Large intestine (tissue), 3 donors: Measurements from ENCODE around the gene KRT8. TPM values are rescaled to one million over a fixed set of nuclear protein-coding genes. Genes with fewer than 3 reads are reported as not detected.

Experiments
- DNase-seq, 2 donors: peaks; one replicate each; pipeline versions ENCODE4 v3.0.0 to v3.0.0-alpha.2; 2013
- H3K27ac ChIP-seq: one replicate; pipeline ENCODE4 v1.5.1; 2013; ENCODE audit warnings: low read length
- H3K27me3 ChIP-seq: 2 replicates; pipeline ENCODE4 v1.6.1; 2013; ENCODE audit warnings: low read length; ENCODE audit not compliant: control insufficient read depth, insufficient read depth
- H3K36me3 ChIP-seq: 2 replicates; pipeline ENCODE4 v1.6.1; 2013; ENCODE audit warnings: low read length; ENCODE audit not compliant: control insufficient read depth, insufficient read depth
- H3K4me1 ChIP-seq: one replicate; pipeline ENCODE4 v1.6.1; 2013; ENCODE audit warnings: low read length; ENCODE audit not compliant: control insufficient read depth, insufficient read depth
- H3K4me3 ChIP-seq: one replicate; pipeline ENCODE4 v1.5.1; 2013; ENCODE audit warnings: low read length
- H3K9me3 ChIP-seq: one replicate; pipeline ENCODE4 v1.6.1; 2013; ENCODE audit warnings: mild to moderate bottlenecking, low read depth, low read length, moderate library complexity; ENCODE audit not compliant: control insufficient read depth
- WGBS: methylation state at CpG from one replicate; pipeline ENCODE4 v1.1.5; 2013; ENCODE audit warnings: low lambda C conversion rate; ENCODE audit not compliant: insufficient coverage; 5-methylcytosine and 5-hydroxymethylcytosine counted together
- polyA plus RNA-seq: library from polyadenylated mRNA; unstranded; fragments of 120-200 nt; gene quantifications from one replicate; pipeline ENCODE4 v1.2.1, GENCODE V29; 2013

Gene KRT8
- polyA plus RNA-seq, 1 donor = 1,338 TPM

DNA sequence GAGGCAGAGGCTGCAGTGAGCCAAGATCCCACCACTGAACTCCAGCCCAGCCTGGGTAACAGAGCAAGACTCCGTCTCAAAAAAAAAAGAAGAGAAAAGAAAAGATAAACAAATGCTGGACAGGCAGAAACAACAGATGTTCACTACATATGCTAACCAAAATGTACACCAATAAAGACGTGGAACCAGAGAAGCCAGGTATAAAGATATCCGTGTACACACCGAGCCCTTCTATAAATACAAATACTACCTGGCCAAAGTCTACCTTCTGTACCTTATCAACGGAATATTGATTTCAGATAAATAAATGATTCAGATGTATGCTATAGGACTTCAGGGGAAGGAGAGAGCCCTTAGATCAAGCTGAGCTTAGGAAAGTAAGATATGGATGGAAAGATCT, 10.8 kb upstream of the KRT8 start:
- no peaks in the 10 kb centered on the region for H3K27me3 ChIP-seq
- WGBS = 20% methylated on average over 1 of the region's 5 CpGs
- no peak overlapping the region for H3K4me3 ChIP-seq
- DNase-seq = peak in 1 of 2 donors; percentile 49
- H3K9me3 ChIP-seq = no peaks in the 10 kb centered on the region
- H3K4me1 ChIP-seq = peaks cover 58% of the 10 kb centered on the region
- H3K36me3 ChIP-seq = no peaks in the 10 kb centered on the region
- peak overlapping the region; percentile 64 for H3K27ac ChIP-seq

DNA sequence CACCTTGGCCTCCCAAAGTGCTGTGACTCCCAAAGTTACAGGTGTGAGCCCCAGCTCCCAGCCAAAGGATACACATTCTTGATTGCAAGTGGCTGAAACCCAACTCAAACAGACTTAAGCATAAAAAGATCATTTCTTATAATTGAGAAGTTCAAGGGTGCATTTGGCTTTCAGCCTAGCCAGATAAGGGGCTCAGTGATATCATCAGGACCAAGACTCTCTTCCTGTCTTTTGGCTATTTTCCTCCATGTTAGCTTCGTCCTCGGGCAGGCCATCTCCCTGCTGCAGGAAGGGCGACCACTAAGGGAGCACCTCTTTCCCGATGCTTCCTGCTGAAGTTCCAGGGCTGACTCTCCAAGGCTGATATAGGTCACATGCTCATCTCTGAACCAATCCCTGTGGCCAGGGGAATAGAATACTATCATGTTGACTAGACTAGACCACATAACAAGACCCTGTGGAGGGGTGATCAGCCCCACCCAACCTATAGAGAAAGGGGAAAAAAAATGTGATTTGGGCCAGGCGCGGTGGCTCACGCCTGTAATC, 9.8 kb upstream of the KRT8 start:
- no peaks in the 10 kb centered on the region for H3K27me3 ChIP-seq

DNA sequence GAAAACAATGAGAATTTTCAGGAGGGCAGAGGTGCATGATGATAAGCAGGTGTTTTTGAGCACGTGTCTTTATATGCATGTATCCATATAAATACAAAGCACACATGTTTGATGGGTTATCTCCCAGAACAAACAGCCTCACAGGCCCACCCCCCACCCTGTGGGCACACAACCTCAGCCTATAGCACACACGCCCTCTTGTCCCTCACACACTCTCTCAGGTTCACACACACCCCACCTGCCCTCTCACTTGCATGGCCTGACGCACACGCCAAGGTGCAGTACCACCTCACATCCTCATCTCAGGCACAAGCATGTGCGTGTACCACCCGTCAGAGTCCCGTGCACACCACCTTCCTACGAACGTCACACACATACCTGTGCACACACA, 8.6 kb upstream of the KRT8 start:
- Histone ChIP-seq H3K9me3 (no peaks in the 10 kb centered on the region), H3K4me3 (no peak overlapping the region), H3K27me3 (no peaks in the 10 kb centered on the region), H3K27ac (peak overlapping the region; percentile 95), H3K4me1 (peaks cover 72% of the 10 kb centered on the region), H3K36me3 (no peaks in the 10 kb centered on the region)
- 33% methylated on average over 1 of the region's 9 CpGs for WGBS
- DNase-seq = peak in 1 of 2 donors; percentile 91

More for the DNA sequence above, 9.8 kb upstream of the KRT8 start:
- Histone ChIP-seq H3K9me3 (no peaks in the 10 kb centered on the region), H3K4me3 (no peak overlapping the region), H3K4me1 (peaks cover 65% of the 10 kb centered on the region), H3K27ac (peak overlapping the region; percentile 95), H3K36me3 (no peaks in the 10 kb centered on the region)
- no CpG with 5 or more reads among the region's 7 CpGs for WGBS
- DNase-seq = peak in 1 of 2 donors; percentile 73

DNA sequence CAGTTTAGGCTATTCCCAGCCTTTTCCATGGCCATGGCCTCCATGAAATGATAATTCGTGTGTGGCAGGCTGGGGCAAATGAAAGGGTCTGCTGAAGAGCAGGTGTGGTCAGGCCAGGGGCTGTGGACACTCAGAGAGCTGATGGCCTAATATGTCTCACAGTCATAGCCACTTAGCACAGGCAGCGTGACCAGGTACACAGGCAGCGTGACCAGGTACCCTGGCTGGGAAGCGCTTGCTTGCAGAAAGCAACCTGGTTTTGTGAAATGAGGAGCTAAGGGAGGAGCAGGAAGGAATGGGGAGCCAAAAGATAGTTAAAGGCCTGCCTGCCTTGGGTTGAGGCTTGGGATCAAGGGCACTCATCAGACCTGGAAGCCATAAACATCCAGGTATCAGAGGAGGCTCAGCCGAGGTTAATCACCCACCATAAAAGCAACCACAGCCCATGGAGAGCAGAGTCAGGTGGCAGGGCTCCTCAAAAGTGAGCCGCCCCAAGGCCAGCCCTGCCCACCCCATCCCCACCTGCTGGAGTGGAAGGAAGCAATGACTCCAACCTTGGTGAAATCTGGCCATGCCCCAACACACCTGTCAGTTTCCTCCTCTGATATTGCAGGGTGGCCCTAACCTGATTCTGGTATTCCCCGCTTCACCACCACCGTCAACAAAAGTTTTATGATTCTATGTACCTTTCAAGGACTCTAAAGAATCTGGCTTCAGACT, 8.0 kb upstream of the KRT8 start:
- no CpG with 5 or more reads among the region's 8 CpGs for WGBS
- no peaks in the 10 kb centered on the region for H3K27me3 ChIP-seq
- no peaks in the 10 kb centered on the region for H3K9me3 ChIP-seq
- no peak overlapping the region for H3K4me3 ChIP-seq
- H3K27ac ChIP-seq = peak overlapping the region; percentile 95
- H3K36me3 ChIP-seq = no peaks in the 10 kb centered on the region
- H3K4me1 ChIP-seq = peaks cover 78% of the 10 kb centered on the region
- DNase-seq = peak; percentile 93 to 98

DNA sequence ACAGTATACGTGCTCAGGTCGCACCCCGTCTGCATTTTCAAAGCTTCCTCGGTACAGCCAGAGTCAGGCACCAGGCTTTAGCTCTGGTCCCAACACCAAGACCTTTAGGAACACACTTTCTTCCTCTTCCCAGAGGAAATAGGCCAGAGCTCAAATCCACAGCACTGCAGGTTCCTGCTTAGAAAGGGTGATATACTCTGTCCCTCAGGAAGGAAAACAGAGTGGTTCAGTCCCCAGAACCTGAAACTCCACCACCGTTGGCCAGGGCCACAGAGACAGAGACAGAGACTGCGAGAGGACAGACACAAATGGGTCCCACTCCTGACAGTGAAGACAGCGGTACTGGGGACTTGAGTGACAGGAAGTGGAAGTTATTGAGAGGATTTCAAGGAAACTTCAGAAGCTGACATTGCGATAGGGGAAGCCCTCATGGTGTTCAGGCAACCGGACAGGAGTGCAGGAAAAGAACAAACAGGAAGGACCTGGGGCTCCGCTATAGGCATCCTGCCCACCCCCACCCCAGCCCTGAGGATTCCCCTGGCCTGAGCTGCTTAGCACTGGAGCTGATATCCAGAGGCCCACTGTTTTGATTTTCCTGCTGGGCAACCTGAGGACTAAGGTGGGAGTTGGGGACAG, 5.5 kb upstream of the KRT8 start:
- Histone ChIP-seq H3K4me3 (no peak overlapping the region), H3K36me3 (no peaks in the 10 kb centered on the region), H3K4me1 (peaks cover 90% of the 10 kb centered on the region), H3K27me3 (no peaks in the 10 kb centered on the region), H3K9me3 (no peaks in the 10 kb centered on the region), H3K27ac (peak overlapping the region; percentile 9)
- WGBS = no CpG with 5 or more reads among the region's 10 CpGs
- DNase-seq = no peak

DNA sequence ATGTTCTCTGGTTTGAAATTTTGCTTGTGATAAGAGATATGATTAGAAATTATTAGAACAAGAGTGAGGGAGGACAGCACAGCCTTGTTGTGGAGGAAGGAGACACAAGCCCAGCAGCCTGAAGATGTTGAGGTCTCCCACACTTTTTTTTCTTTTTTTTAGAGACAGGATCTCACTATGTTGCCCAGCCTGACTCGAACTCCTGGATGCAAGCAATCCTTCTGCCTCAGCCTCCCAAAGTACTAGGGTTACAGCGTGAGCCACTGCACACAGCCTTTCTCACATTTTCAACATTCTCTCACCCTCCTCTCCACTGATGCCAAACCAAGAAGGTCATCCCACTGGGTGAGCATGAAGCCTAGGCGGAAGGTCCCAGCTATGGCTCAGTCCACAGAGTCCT, 4.9 kb upstream of the KRT8 start:
- Histone ChIP-seq H3K36me3 (no peaks in the 10 kb centered on the region), H3K4me3 (no peak overlapping the region), H3K27ac (no peak overlapping the region), H3K4me1 (peaks cover 88% of the 10 kb centered on the region), H3K9me3 (no peaks in the 10 kb centered on the region), H3K27me3 (no peaks in the 10 kb centered on the region)
- DNase-seq = no peak
- no CpG with 5 or more reads among the region's 3 CpGs for WGBS

DNA sequence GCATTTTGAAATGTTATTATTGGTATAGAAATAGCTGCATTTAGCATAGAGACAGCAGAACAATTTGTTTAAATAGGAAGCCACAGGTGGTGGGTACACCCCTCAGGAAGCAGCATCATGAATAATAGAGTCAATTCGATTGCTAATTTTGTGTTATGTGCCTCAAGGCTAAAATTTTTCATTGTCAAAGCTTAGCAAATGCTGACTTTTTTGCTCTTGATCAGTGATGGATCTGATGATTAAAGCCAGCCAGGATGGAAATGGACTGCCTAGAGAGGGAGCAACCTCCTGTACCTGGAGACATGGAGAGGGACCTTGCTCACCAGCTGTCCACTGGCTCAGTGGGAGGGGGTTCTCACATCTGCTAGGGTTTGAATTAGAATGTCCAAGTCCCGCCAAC, 4.5 kb upstream of the KRT8 start:
- Histone ChIP-seq H3K36me3 (no peaks in the 10 kb centered on the region), H3K4me1 (peaks cover 83% of the 10 kb centered on the region), H3K27me3 (no peaks in the 10 kb centered on the region), H3K4me3 (no peak overlapping the region), H3K9me3 (no peaks in the 10 kb centered on the region), H3K27ac (no peak overlapping the region)
- no CpG with 5 or more reads among the region's 2 CpGs for WGBS
- DNase-seq = no peak

DNA sequence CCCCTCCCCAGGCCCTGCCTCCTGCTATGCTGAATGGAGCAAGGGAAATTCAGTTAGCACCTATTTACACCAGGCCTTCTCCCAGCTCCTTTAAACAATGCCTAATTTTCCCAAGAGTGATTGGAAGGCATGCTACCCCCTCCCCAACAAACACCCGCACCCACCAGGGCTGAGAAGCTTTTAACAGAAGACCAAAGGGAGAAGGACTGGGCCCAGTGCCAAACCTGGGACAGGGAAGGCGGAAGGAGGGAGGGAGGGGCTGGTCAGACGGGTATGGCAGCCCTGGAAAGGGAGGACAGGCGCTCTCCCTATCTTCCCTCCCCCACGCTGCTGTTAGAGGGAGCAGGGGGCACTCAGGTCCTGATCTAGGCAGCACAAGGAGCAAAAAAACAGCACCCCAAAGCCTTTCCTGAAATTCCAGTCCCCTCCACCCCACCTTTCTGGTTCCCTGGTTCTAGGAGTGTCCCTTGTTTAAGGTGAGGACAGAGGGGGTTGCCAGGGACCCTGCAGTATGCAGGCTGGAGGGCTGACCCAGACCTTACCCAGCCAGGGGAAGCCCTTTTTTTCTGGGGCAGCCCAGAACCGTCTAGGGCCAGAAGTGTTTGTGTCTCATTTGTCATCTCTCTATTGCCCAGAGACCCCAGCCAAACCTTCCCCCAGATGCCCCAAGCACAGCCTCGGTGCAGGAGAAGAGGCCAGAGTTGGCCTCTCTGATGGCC, 2.4 kb upstream of the KRT8 start:
- peak overlapping the region; percentile 99 for H3K27ac ChIP-seq
- H3K9me3 ChIP-seq = peaks cover 3% of the 10 kb centered on the region
- no peaks in the 10 kb centered on the region for H3K27me3 ChIP-seq
- WGBS = no CpG with 5 or more reads among the region's 7 CpGs
- DNase-seq = peak; percentile 78 to 90
- H3K4me1 ChIP-seq = peaks cover 62% of the 10 kb centered on the region
- peaks cover 3% of the 10 kb centered on the region for H3K36me3 ChIP-seq
- H3K4me3 ChIP-seq = no peak overlapping the region

DNA sequence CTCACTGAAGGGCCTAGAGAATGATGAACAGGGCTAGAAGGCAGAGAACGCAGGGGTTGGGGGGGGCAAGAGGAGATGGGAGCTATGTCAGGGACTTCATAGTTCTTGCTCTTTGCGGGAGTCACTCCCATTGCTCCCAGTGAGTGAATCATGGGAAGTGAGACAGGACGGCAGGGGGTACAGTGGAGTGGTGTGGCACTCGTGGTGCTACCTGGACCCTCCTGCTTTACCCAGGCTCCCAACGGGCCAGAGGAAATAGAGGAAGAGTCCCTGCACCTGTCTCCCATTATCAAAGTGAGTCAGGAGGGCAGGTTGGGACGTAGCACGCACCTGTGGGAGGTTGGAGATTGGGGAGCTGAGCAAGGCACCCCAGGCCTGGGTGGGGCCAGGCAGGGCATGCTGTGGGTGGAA, 1.3 kb upstream of the KRT8 start:
- peak in 1 of 2 donors; percentile 53 for DNase-seq
- Histone ChIP-seq H3K4me3 (no peak overlapping the region), H3K36me3 (peaks cover 13% of the 10 kb centered on the region), H3K27ac (peak overlapping the region; percentile 99), H3K9me3 (peaks cover 3% of the 10 kb centered on the region), H3K27me3 (no peaks in the 10 kb centered on the region), H3K4me1 (peaks cover 57% of the 10 kb centered on the region)
- WGBS = no CpG with 5 or more reads among the region's 7 CpGs

DNA sequence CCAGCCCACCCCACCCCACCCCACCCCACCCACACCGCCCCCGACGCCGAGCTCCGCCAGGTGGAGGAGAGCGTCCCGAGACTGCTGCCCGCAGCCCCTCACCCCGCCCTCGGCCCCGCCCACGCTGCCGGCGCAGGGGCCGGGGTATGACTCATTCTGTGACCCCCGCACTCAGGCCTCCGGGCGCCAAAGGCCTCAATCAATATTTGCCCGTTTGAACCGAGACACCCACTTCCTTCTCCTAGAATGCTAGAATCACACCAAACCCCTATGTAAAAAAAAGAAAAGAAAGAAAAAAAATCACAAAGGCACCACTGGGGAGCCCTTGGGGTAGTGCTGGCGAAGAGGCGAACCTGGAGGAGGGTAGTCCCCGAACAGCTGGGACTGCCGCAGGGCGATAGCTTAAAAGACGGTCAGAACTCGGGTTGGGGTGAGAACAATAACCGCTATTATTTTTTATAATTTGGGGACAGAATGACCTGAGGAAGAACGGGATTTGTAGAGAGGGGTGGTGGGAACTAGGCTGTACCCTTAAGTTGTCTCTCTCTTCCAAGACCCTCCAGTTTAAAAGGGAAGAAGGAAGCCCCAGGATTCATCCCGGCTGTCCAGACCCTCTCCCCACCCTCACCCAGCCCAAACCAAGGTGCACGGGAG, 894 bp downstream of the KRT8 start:
- DNase-seq = peak; percentile 75 to 89
- Histone ChIP-seq H3K27me3 (no peaks in the 10 kb centered on the region), H3K27ac (peak overlapping the region; percentile 99), H3K36me3 (peaks cover 34% of the 10 kb centered on the region), H3K4me1 (peaks cover 65% of the 10 kb centered on the region), H3K4me3 (peak overlapping the region; percentile 89), H3K9me3 (peaks cover 3% of the 10 kb centered on the region)
- 40% methylated on average over 1 of the region's 31 CpGs for WGBS
